KMS-11 (cell line): ENCODE results near the gene GID4.

Experiments
- H2AFZ ChIP-seq: fragments of 200-600 bp; sonication (generic); 2 replicates; pipeline ENCODE4 v1.6.1; 2016; ENCODE audit warnings: antibody characterized with exemption, mixed run types, low read depth
- H3K27ac ChIP-seq: fragments of 200-600 bp; sonication (generic); 2 replicates; pipeline ENCODE4 v1.6.1; 2016; ENCODE audit warnings: mild to moderate bottlenecking, mixed run types
- H3K27me3 ChIP-seq: fragments of 200-600 bp; sonication (generic); 2 replicates; pipeline ENCODE4 v1.6.1; 2017; ENCODE audit warnings: mild to moderate bottlenecking, low read depth, mixed run types, moderate library complexity; ENCODE audit not compliant: insufficient read depth
- H3K36me3 ChIP-seq: fragments of 200-600 bp; sonication (generic); 2 replicates; pipeline ENCODE4 v1.6.1; 2017; ENCODE audit warnings: mild to moderate bottlenecking, mixed run types; ENCODE audit not compliant: insufficient read depth
- H3K4me1 ChIP-seq: fragments of 200-600 bp; sonication (generic); 2 replicates; pipeline ENCODE4 v1.6.1; 2016; ENCODE audit warnings: mild to moderate bottlenecking, low read depth, mixed run types; ENCODE audit not compliant: poor library complexity, severe bottlenecking
- H3K4me2 ChIP-seq: fragments of 200-600 bp; sonication (generic); 2 replicates; pipeline ENCODE4 v1.7.0; 2016; ENCODE audit warnings: mild to moderate bottlenecking, mixed run types
- H3K4me3 ChIP-seq: fragments of 200-600 bp; sonication (generic); IDR thresholded peaks from 2 replicates; pipeline ENCODE4 v1.6.1; 2017; ENCODE audit warnings: low read depth, low read length, mixed read lengths; ENCODE audit not compliant: insufficient read depth
- H3K79me2 ChIP-seq: fragments of 200-600 bp; sonication (generic); 2 replicates; pipeline ENCODE4 v1.6.1; 2016; ENCODE audit warnings: low read depth, mixed run types; ENCODE audit not compliant: insufficient read depth
- H3K9ac ChIP-seq: fragments of 200-600 bp; sonication (generic); 2 replicates; pipeline ENCODE4 v1.6.1; 2016; ENCODE audit warnings: mild to moderate bottlenecking, mixed run types
- H4K20me1 ChIP-seq: fragments of 200-600 bp; sonication (generic); 2 replicates; pipeline ENCODE4 v1.6.1; 2016; ENCODE audit warnings: mild to moderate bottlenecking, mixed run types; ENCODE audit not compliant: insufficient read depth
- CTCF ChIP-seq: fragments of 200-600 bp; sonication (generic); conservative IDR thresholded peaks from 2 replicates; pipeline ENCODE4 v1.6.1; 2017; ENCODE audit warnings: low read depth, mild to moderate bottlenecking, antibody characterized with exemption, low read length, moderate library complexity, mixed read lengths

The GID4 gene

GRCh38 chr17:18107061-18107790 is 68.0 kb downstream of the GID4 start:
- no peak for TF ChIP-seq CTCF
- H3K4me1 ChIP-seq: no peaks in the 10 kb centered on the region
- H3K4me2 ChIP-seq: no peak overlapping the region
- H3K27ac ChIP-seq: no peak overlapping the region
- H2AFZ ChIP-seq: no peak overlapping the region
- H3K36me3 ChIP-seq: no peaks in the 10 kb centered on the region
- H3K79me2 ChIP-seq: no peaks in the 10 kb centered on the region
- no peak overlapping the region for H3K9ac ChIP-seq
- no peaks in the 10 kb centered on the region for H3K27me3 ChIP-seq
- no peaks in the 10 kb centered on the region for H4K20me1 ChIP-seq
- H3K4me3 ChIP-seq: no peak overlapping the region

GRCh38 chr17:18107971-18108370 is 68.8 kb downstream of the GID4 start:
- Histone ChIP-seq H3K27ac (no peak overlapping the region), H4K20me1 (no peaks in the 10 kb centered on the region), H3K9ac (no peak overlapping the region), H3K4me2 (no peak overlapping the region), H3K4me3 (no peak overlapping the region), H3K27me3 (no peaks in the 10 kb centered on the region), H3K79me2 (no peaks in the 10 kb centered on the region), H2AFZ (no peak overlapping the region), H3K4me1 (no peaks in the 10 kb centered on the region), H3K36me3 (no peaks in the 10 kb centered on the region)
- TF ChIP-seq CTCF: no peak

GRCh38 chr17:18108401-18109312 is 69.4 kb downstream of the GID4 start, which contains the start of gene MYO15A:
Gene MYO15A, plus strand, starts transcription at chr17:18108756. Its CDS starts 10,045 bp downstream, at chr17:18118801.
- Histone ChIP-seq H3K27me3 (no peaks in the 10 kb centered on the region), H3K9ac (no peak within 1 kb of the TSS), H3K4me2 (no peak within 1 kb of the TSS), H3K79me2 (no peaks in the 10 kb centered on the region), H2AFZ (no peak within 1 kb of the TSS), H3K27ac (no peak within 1 kb of the TSS), H4K20me1 (no peaks in the 10 kb centered on the region), H3K4me3 (no peak within 1 kb of the TSS), H3K4me1 (no peaks in the 10 kb centered on the region), H3K36me3 (no peaks in the 10 kb centered on the region)
- TF ChIP-seq CTCF: no peak

- H2AFZ ChIP-seq: no peak overlapping the region
- H3K4me2 ChIP-seq: no peak overlapping the region
- no peak overlapping the region for H3K9ac ChIP-seq
- H4K20me1 ChIP-seq: no peaks in the 10 kb centered on the region
- no peaks in the 10 kb centered on the region for H3K27me3 ChIP-seq
- no peaks in the 10 kb centered on the region for H3K79me2 ChIP-seq
- H3K27ac ChIP-seq: no peak overlapping the region
- no peaks in the 10 kb centered on the region for H3K36me3 ChIP-seq
- no peak overlapping the region for H3K4me3 ChIP-seq
- no peaks in the 10 kb centered on the region for H3K4me1 ChIP-seq
- no peak for TF ChIP-seq CTCF
Observed at GRCh38 chr17:18109935-18110485, 70.8 kb downstream of the GID4 start.
